MM.1S (cell line): ENCODE data around the gene SIDT1.

Source experiments
- DNase-seq: peaks from one replicate; pipeline ENCODE4 v3.0.0-alpha.2; 2015
- H2AFZ ChIP-seq: fragments of 300-600 bp; sonication (generic); 2 replicates; pipeline ENCODE4 v1.6.0; 2016; ENCODE audit warnings: antibody characterized with exemption, low read length
- H3F3A ChIP-seq: fragments of 300-600 bp; sonication (generic); 2 replicates; pipeline ENCODE4 v1.6.1; 2016; ENCODE audit warnings: mild to moderate bottlenecking, antibody characterized with exemption, low read length, moderate library complexity, mixed read lengths; ENCODE audit not compliant: insufficient read depth
- H3K27ac ChIP-seq: fragments of 300-600 bp; sonication (generic); 2 replicates; pipeline ENCODE4 v1.5.1; 2016; ENCODE audit warnings: mild to moderate bottlenecking, low read length
- H3K27me3 ChIP-seq: fragments of 300-600 bp; sonication (generic); replicated peaks from 2 replicates; pipeline ENCODE4 v1.6.0; 2016; ENCODE audit warnings: low read length; ENCODE audit not compliant: insufficient read depth
- H3K36me3 ChIP-seq: fragments of 300-600 bp; sonication (generic); replicated peaks from 2 replicates; pipeline ENCODE4 v1.6.1; 2016; ENCODE audit warnings: mild to moderate bottlenecking, low read length, mixed read lengths; ENCODE audit not compliant: insufficient read depth
- H3K4me1 ChIP-seq: fragments of 300-600 bp; sonication (generic); 2 replicates; pipeline ENCODE4 v1.6.1; 2016; ENCODE audit warnings: low read length, mixed read lengths
- H3K4me2 ChIP-seq: fragments of 300-600 bp; sonication (generic); 2 replicates; pipeline ENCODE4 v1.6.0; 2016; ENCODE audit warnings: low read depth, low read length
- H3K4me3 ChIP-seq: fragments of 300-600 bp; sonication (generic); 2 replicates; pipeline ENCODE4 v1.5.1; 2016; ENCODE audit warnings: low read length, mixed read lengths
- H3K79me2 ChIP-seq: fragments of 300-600 bp; sonication (generic); 2 replicates; pipeline ENCODE4 v1.6.1; 2016; ENCODE audit warnings: mixed run types, low read length, mixed read lengths
- H3K9ac ChIP-seq: fragments of 300-600 bp; sonication (generic); 2 replicates; pipeline ENCODE4 v1.6.1; 2016; ENCODE audit warnings: low read length, mixed read lengths
- H3K9me2 ChIP-seq: fragments of 300-600 bp; sonication (generic); replicated peaks from 2 replicates; pipeline ENCODE4 v1.6.1; 2016; ENCODE audit warnings: mild to moderate bottlenecking, low read length, mixed read lengths; ENCODE audit not compliant: insufficient read depth
- H3K9me3 ChIP-seq: fragments of 300-600 bp; sonication (generic); replicated peaks from 2 replicates; pipeline ENCODE4 v1.6.1; 2016; ENCODE audit warnings: mild to moderate bottlenecking, low read length, mixed read lengths; ENCODE audit not compliant: insufficient read depth
- H4K20me1 ChIP-seq: fragments of 300-600 bp; sonication (generic); 2 replicates; pipeline ENCODE4 v1.6.1; 2016; ENCODE audit warnings: mild to moderate bottlenecking, low read length, moderate library complexity, mixed read lengths; ENCODE audit not compliant: insufficient read depth
- CTCF ChIP-seq: fragments of 300-600 bp; sonication (generic); IDR thresholded peaks from 2 replicates; pipeline ENCODE4 v1.5.1; 2016; ENCODE audit warnings: antibody characterized with exemption, low read length, mixed read lengths
- EZH2 ChIP-seq: fragments of 300-600 bp; sonication (generic); optimal IDR thresholded peaks from 2 replicates; pipeline ENCODE3; 2017; ENCODE audit warnings: low read depth, mild to moderate bottlenecking, antibody characterized with exemption, low read length, mixed read lengths
- EZH2phosphoT487 ChIP-seq: fragments of 300-600 bp; sonication (generic); IDR thresholded peaks from 2 replicates; pipeline ENCODE4 v1.6.1; 2018; ENCODE audit warnings: antibody characterized with exemption, low read length

SIDT1 gene

GRCh38 chr3:113614402-113614801 is 82.0 kb downstream of the SIDT1 start:
- Histone ChIP-seq H3K27me3 (no peaks in the 10 kb centered on the region), H3K4me2 (no peak overlapping the region), H3K4me1 (no peaks in the 10 kb centered on the region), H3K79me2 (no peaks in the 10 kb centered on the region), H3K27ac (no peak overlapping the region), H3K36me3 (no peaks in the 10 kb centered on the region), H3K9ac (no peak overlapping the region), H3K9me3 (no peaks in the 10 kb centered on the region), H3K9me2 (no peaks in the 10 kb centered on the region), H3F3A (no peaks in the 10 kb centered on the region), H4K20me1 (no peaks in the 10 kb centered on the region), H3K4me3 (no peak overlapping the region), H2AFZ (no peak overlapping the region)
- no peak for TF ChIP-seq CTCF
- TF ChIP-seq EZH2phosphoT487 = no peak
- no peak for TF ChIP-seq EZH2
- no peak for DNase-seq

DNA sequence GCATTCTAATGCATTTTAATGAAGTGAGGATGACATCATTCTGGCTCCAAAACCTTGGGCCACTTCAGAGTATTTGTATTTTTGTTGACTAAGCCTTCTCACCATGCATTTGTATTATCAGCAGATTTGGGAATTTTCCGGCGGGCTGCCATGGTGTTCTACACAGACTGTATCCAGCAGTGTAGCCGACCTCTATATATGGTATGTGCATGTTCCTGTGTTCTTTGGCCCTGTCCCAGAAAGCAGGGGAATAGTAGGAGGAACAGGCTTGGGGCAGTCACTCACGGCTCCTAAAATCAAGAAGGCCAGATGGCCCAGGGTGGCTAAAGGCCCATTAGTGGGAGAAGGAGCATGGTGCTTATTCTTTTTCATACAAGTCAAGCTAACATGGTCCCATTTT is 83.6 kb downstream of the SIDT1 start:
- H3K9me2 ChIP-seq = no peaks in the 10 kb centered on the region
- H3F3A ChIP-seq = no peaks in the 10 kb centered on the region
- no peak for DNase-seq
- no peak for TF ChIP-seq EZH2
- no peak for TF ChIP-seq CTCF
- no peak for TF ChIP-seq EZH2phosphoT487
- no peak overlapping the region for H3K4me3 ChIP-seq
- no peaks in the 10 kb centered on the region for H4K20me1 ChIP-seq
- H2AFZ ChIP-seq = no peak overlapping the region
- H3K4me1 ChIP-seq = no peaks in the 10 kb centered on the region
- H3K4me2 ChIP-seq = no peak overlapping the region
- no peaks in the 10 kb centered on the region for H3K79me2 ChIP-seq
- H3K27ac ChIP-seq = no peak overlapping the region
- H3K9me3 ChIP-seq = no peaks in the 10 kb centered on the region
- H3K27me3 ChIP-seq = no peaks in the 10 kb centered on the region
- H3K36me3 ChIP-seq = no peaks in the 10 kb centered on the region
- H3K9ac ChIP-seq = no peak overlapping the region

DNA sequence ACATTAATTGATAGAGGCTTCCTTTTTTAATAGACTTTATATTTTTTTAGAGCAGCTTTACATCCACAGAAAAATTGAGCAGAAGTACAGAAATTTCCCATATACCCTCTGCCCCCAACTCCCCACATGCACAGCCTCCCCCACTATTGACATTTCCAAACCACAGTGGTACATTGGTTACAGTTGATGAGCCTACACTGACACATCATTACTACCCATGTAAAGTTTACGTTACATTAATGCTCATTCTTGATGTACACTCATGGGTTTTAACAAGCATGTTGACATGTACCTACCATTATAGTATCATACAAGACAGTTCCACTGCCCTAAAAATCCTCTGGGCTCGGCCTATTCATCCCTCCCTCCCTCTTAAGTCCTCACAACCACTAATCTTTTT is 85.4 kb downstream of the SIDT1 start:
- Histone ChIP-seq H4K20me1 (no peaks in the 10 kb centered on the region), H3K4me3 (no peak overlapping the region), H3K36me3 (no peaks in the 10 kb centered on the region), H3K27ac (no peak overlapping the region), H3K9me2 (no peaks in the 10 kb centered on the region), H3K79me2 (no peaks in the 10 kb centered on the region), H3K27me3 (no peaks in the 10 kb centered on the region), H3K4me1 (no peaks in the 10 kb centered on the region), H3K4me2 (no peak overlapping the region), H2AFZ (no peak overlapping the region), H3K9ac (no peak overlapping the region), H3K9me3 (no peaks in the 10 kb centered on the region), H3F3A (no peaks in the 10 kb centered on the region)
- no peak for DNase-seq
- TF ChIP-seq CTCF (no peak), EZH2phosphoT487 (no peak), EZH2 (no peak)

- no peaks in the 10 kb centered on the region for H4K20me1 ChIP-seq
- TF ChIP-seq CTCF = no peak
- TF ChIP-seq EZH2 = no peak
- no peak for TF ChIP-seq EZH2phosphoT487
- no peak overlapping the region for H3K4me2 ChIP-seq
- H2AFZ ChIP-seq = no peak overlapping the region
- H3K27ac ChIP-seq = no peak overlapping the region
- H3K4me3 ChIP-seq = no peak overlapping the region
- H3K36me3 ChIP-seq = no peaks in the 10 kb centered on the region
- DNase-seq = no peak
- H3K27me3 ChIP-seq = no peaks in the 10 kb centered on the region
- H3K4me1 ChIP-seq = no peaks in the 10 kb centered on the region
- no peaks in the 10 kb centered on the region for H3K9me3 ChIP-seq
- H3F3A ChIP-seq = no peaks in the 10 kb centered on the region
- no peaks in the 10 kb centered on the region for H3K79me2 ChIP-seq
- H3K9ac ChIP-seq = no peak overlapping the region
- no peaks in the 10 kb centered on the region for H3K9me2 ChIP-seq
Observed at GRCh38 chr3:113620091-113620490, 87.7 kb downstream of the SIDT1 start.
